H9 (cell line): ENCODE results near the gene HS6ST3. TPM values are rescaled to one million over a fixed set of nuclear protein-coding genes. Genes with fewer than 3 reads are reported as not detected.

Experiments
- DNase-seq: peaks from one replicate; pipeline ENCODE4 v3.0.0-alpha.2; 2017
- H2AFZ ChIP-seq: one replicate; pipeline ENCODE4 v1.6.1; 2013; ENCODE audit warnings: mild to moderate bottlenecking, low read length, control low read depth, moderate library complexity
- H2AK5ac ChIP-seq: 2 replicates; pipeline ENCODE4 v1.6.1; 2013; ENCODE audit warnings: low read length, control low read depth, mixed read lengths; ENCODE audit not compliant: insufficient read length
- H2BK120ac ChIP-seq: one replicate; pipeline ENCODE4 v1.6.1; 2013; ENCODE audit warnings: low read depth, mild to moderate bottlenecking, low read length, control low read depth, inconsistent platforms; ENCODE audit not compliant: poor library complexity, severe bottlenecking
- H2BK12ac ChIP-seq: 2 replicates; pipeline ENCODE4 v1.6.1; 2013; ENCODE audit warnings: low read length, control low read depth, mixed read lengths, low read depth; ENCODE audit not compliant: insufficient read length
- H2BK15ac ChIP-seq: 2 replicates; pipeline ENCODE4 v1.6.1; 2013; ENCODE audit warnings: low read depth, low read length, control low read depth
- H2BK20ac ChIP-seq: one replicate; pipeline ENCODE4 v1.6.1; 2013; ENCODE audit warnings: low read depth, mild to moderate bottlenecking, low read length, control low read depth, inconsistent platforms; ENCODE audit not compliant: poor library complexity, severe bottlenecking
- H2BK5ac ChIP-seq: 2 replicates; pipeline ENCODE4 v1.6.1; 2013; ENCODE audit warnings: low read length, control low read depth, mixed read lengths; ENCODE audit not compliant: insufficient read length
- H3K14ac ChIP-seq: 2 replicates; pipeline ENCODE4 v1.6.1; 2013; ENCODE audit warnings: low read length, control low read depth; ENCODE audit not compliant: insufficient read depth
- H3K18ac ChIP-seq: 2 replicates; pipeline ENCODE4 v1.6.1; 2013; ENCODE audit warnings: low read depth, mild to moderate bottlenecking, mixed read lengths, low read length, control low read depth; ENCODE audit not compliant: insufficient read length
- H3K23ac ChIP-seq: 2 replicates; pipeline ENCODE4 v1.6.1; 2013; ENCODE audit warnings: low read length, control low read depth, mixed read lengths, low read depth; ENCODE audit not compliant: insufficient read length
- H3K23me2 ChIP-seq: 2 replicates; pipeline ENCODE4 v1.6.1; 2013; ENCODE audit warnings: low read depth, mild to moderate bottlenecking, mixed read lengths, low read length, control low read depth; ENCODE audit not compliant: insufficient read length, poor library complexity, severe bottlenecking
- H3K27ac ChIP-seq: 2 replicates; pipeline ENCODE4 v1.5.1; 2013; ENCODE audit warnings: low read length, control low read depth, mixed read lengths, low read depth; ENCODE audit not compliant: insufficient read length
- H3K27me3 ChIP-seq: 2 replicates; pipeline ENCODE4 v1.6.1; 2013; ENCODE audit warnings: low read length, control low read depth, inconsistent platforms; ENCODE audit not compliant: insufficient read depth
- H3K4ac ChIP-seq: 2 replicates; pipeline ENCODE4 v1.6.1; 2013; ENCODE audit warnings: low read depth, mild to moderate bottlenecking, control low read depth, inconsistent platforms, low read length, moderate library complexity
- H3K4me1 ChIP-seq: 2 replicates; pipeline ENCODE4 v1.6.1; 2013; ENCODE audit warnings: low read length, control low read depth, inconsistent platforms; ENCODE audit not compliant: insufficient read depth
- H3K4me2 ChIP-seq: 2 replicates; pipeline ENCODE4 v1.6.1; 2013; ENCODE audit warnings: low read length, control low read depth, mixed read lengths; ENCODE audit not compliant: insufficient read length, insufficient read depth
- H3K56ac ChIP-seq: 2 replicates; pipeline ENCODE4 v1.6.1; 2013; ENCODE audit warnings: low read depth, mild to moderate bottlenecking, mixed read lengths, low read length, control low read depth; ENCODE audit not compliant: insufficient read length
- H3K79me1 ChIP-seq: 2 replicates; pipeline ENCODE4 v1.6.1; 2013; ENCODE audit warnings: low read depth, mild to moderate bottlenecking, moderate library complexity, low read length, control low read depth, inconsistent platforms; ENCODE audit not compliant: insufficient read depth, poor library complexity, severe bottlenecking
- H3K79me2 ChIP-seq: 2 replicates; pipeline ENCODE4 v1.6.1; 2013; ENCODE audit warnings: low read length, control low read depth, inconsistent platforms; ENCODE audit not compliant: insufficient read depth
- H3K9ac ChIP-seq: 2 replicates; pipeline ENCODE4 v1.6.1; 2013; ENCODE audit warnings: low read length, control low read depth, mixed read lengths; ENCODE audit not compliant: insufficient read length; ENCODE audit errors: extremely low read depth
- H3K9me3 ChIP-seq: one replicate; pipeline ENCODE4 v1.6.1; 2013; ENCODE audit warnings: low read depth, low read length, inconsistent platforms; ENCODE audit not compliant: control insufficient read depth
- H3T11ph ChIP-seq: one replicate; pipeline ENCODE4 v1.6.1; 2013; ENCODE audit warnings: mild to moderate bottlenecking, low read length, control low read depth, inconsistent platforms
- H4K20me1 ChIP-seq: one replicate; pipeline ENCODE4 v1.6.1; 2013; ENCODE audit not compliant: control insufficient read depth, insufficient read length, insufficient read depth
- H4K5ac ChIP-seq: 2 replicates; pipeline ENCODE4 v1.6.1; 2013; ENCODE audit warnings: low read depth, mild to moderate bottlenecking, mixed read lengths, low read length, control low read depth; ENCODE audit not compliant: insufficient read length
- H4K8ac ChIP-seq: replicated peaks from 2 replicates; pipeline ENCODE4 v1.6.1; 2013; ENCODE audit warnings: low read length, control low read depth, mixed read lengths, low read depth; ENCODE audit not compliant: insufficient read length
- H4K91ac ChIP-seq: 2 replicates; pipeline ENCODE4 v1.6.1; 2013; ENCODE audit warnings: low read depth, mild to moderate bottlenecking, moderate library complexity, mixed read lengths, low read length, control low read depth; ENCODE audit not compliant: insufficient read length
- H3K27ac Mint-ChIP-seq, 3 experiments: 2 replicates in 2 of 3; 3 replicates in 1 of 3; pipeline ENCODE4 v1.8.0; 2020 to 2021; ENCODE audit warnings: mixed read lengths in 3 of 3, mild to moderate bottlenecking in 1 of 3, moderate library complexity in 1 of 3
- H3K27me3 Mint-ChIP-seq: 2 replicates; pipeline ENCODE4 v1.8.0; 2021; ENCODE audit warnings: low read depth, mild to moderate bottlenecking, moderate library complexity, mixed read lengths
- H3K36me3 Mint-ChIP-seq, 3 experiments: 2 replicates in 2 of 3; 3 replicates in 1 of 3; pipeline ENCODE4 v1.8.0; 2020 to 2021; ENCODE audit warnings: low read depth in 3 of 3, mixed read lengths in 3 of 3; ENCODE audit not compliant: insufficient read depth in 1 of 3
- H3K4me1 Mint-ChIP-seq, 2 experiments: 2 replicates each; pipeline ENCODE4 v1.8.0; 2020; ENCODE audit warnings: mixed read lengths in 2 of 2
- H3K4me3 Mint-ChIP-seq, 2 experiments: 2 replicates in 1 of 2; 3 replicates in 1 of 2; pipeline ENCODE4 v1.8.0; 2020 to 2021; ENCODE audit warnings: mild to moderate bottlenecking in 2 of 2, mixed read lengths in 2 of 2, moderate library complexity in 1 of 2
- H3K9me3 Mint-ChIP-seq, 2 experiments: 2 replicates in 1 of 2; 3 replicates in 1 of 2; pipeline ENCODE4 v1.8.0; 2020; ENCODE audit warnings: mild to moderate bottlenecking in 2 of 2, mixed read lengths in 2 of 2, moderate library complexity in 1 of 2
- WGBS: extraction: QIAGEN DNeasy Blood & Tissue Kit; methylation state at CpG from one replicate; pipeline ENCODE4 v1.1.7; 2013; ENCODE audit warnings: missing lambda C conversion rate, low lambda C conversion rate, mixed read lengths; ENCODE audit not compliant: insufficient read length; ENCODE audit errors: extremely low coverage; 5-methylcytosine and 5-hydroxymethylcytosine counted together
- total RNA-seq: library from RNA; stranded (reverse); gene quantifications from 2 replicates; pipeline ENCODE4 v1.2.1, GENCODE V29; 2021
- TF ChIP-seq, protein P1 (sequence below): fragments of 200-600 bp; sonication (generic); conservative IDR thresholded peaks from 3 replicates; pipeline ENCODE4 v1.8.0; 2021; ENCODE audit warnings: antibody characterized with exemption, mild to moderate bottlenecking

The HS6ST3 gene
- total RNA-seq, 1 experiment from 2014 or later: 0.44 TPM

GRCh38 chr13:96199315-96199714 lies 109.4 kb downstream of the HS6ST3 start:
- Histone ChIP-seq H3K79me2 (no peaks in the 10 kb centered on the region), H3K9ac (no peak overlapping the region), H4K5ac (no peak overlapping the region), H2BK12ac (no peak overlapping the region), H3K79me1 (no peaks in the 10 kb centered on the region), H2BK15ac (no peak overlapping the region), H3K9me3 (no peaks in the 10 kb centered on the region), H3K4ac (no peak overlapping the region), H3K23ac (no peak overlapping the region), H2AFZ (no peak overlapping the region), H3K56ac (no peak overlapping the region), H2BK120ac (no peak overlapping the region), H3K4me2 (no peak overlapping the region), H3K27ac (no peak overlapping the region), H3T11ph (no peak overlapping the region), H2BK5ac (no peak overlapping the region), H3K14ac (no peak overlapping the region), H2BK20ac (no peak overlapping the region), H4K20me1 (no peaks in the 10 kb centered on the region), H4K8ac (no peak overlapping the region), H3K4me1 (no peaks in the 10 kb centered on the region), H3K27me3 (no peaks in the 10 kb centered on the region), H2AK5ac (no peak overlapping the region), H4K91ac (no peak overlapping the region), H3K23me2 (no peaks in the 10 kb centered on the region), H3K18ac (no peak overlapping the region)
- H3K27me3 Mint-ChIP-seq: no peaks in the 10 kb centered on the region
- DNase-seq: no peak
- H3K4me1 Mint-ChIP-seq: no peaks in the 10 kb centered on the region
- H3K36me3 Mint-ChIP-seq: peaks cover 3 to 12% (median 7%) of the 10 kb centered on the region in 3 experiments; a peak in 6 of 7 replicates
- peaks cover 15 to 16% of the 10 kb centered on the region in 2 experiments; a peak in 4 of 5 replicates for H3K9me3 Mint-ChIP-seq
- H3K4me3 Mint-ChIP-seq: no peak overlapping the region
- H3K27ac Mint-ChIP-seq: no peak overlapping the region
- no CpG with 5 or more reads among the region's 3 CpGs for WGBS
- TF ChIP-seq, protein P1, sequence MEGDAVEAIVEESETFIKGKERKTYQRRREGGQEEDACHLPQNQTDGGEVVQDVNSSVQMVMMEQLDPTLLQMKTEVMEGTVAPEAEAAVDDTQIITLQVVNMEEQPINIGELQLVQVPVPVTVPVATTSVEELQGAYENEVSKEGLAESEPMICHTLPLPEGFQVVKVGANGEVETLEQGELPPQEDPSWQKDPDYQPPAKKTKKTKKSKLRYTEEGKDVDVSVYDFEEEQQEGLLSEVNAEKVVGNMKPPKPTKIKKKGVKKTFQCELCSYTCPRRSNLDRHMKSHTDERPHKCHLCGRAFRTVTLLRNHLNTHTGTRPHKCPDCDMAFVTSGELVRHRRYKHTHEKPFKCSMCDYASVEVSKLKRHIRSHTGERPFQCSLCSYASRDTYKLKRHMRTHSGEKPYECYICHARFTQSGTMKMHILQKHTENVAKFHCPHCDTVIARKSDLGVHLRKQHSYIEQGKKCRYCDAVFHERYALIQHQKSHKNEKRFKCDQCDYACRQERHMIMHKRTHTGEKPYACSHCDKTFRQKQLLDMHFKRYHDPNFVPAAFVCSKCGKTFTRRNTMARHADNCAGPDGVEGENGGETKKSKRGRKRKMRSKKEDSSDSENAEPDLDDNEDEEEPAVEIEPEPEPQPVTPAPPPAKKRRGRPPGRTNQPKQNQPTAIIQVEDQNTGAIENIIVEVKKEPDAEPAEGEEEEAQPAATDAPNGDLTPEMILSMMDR: no peak
